ENCODE results near the gene C1D.
"Not testable (repeated sequence)": the region's sequence is repeated elsewhere in the genome, so short reads cannot be mapped to it uniquely, and the experiment has no call there.

C1D gene

DNA sequence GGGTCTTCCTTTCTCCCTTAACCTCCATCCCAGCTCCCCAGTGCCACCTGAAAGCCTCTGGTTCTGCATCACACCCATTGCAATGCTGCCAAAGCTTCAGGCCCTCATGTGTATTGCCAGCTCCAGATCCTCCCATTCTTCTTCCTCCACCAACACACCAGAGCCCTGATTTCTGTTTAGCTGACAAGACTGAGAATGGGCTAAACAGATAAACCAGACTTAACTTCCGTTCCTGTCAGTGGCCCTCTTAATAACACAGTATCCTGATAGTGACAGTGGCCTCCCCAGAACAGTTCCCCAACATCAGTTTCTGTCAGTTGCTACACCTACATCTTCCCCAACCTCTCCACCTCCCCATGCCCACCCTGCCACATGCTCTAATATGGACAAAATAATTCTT lies 31.3 kb upstream of the C1D start:
- H3K4me3 ChIP-seq (ENCODE audit: extremely low read depth, insufficient read depth, low read length, poor library complexity, severe bottlenecking): no peak overlapping the region
- H3K9me3 ChIP-seq (ENCODE audit: control insufficient read depth, low read length): no peaks in the 10 kb centered on the region
- no peak overlapping the region for H3K27ac ChIP-seq (ENCODE audit: low read depth, low read length, severe bottlenecking)
- H3K36me3 ChIP-seq (ENCODE audit: control insufficient read depth, insufficient read depth, low read length): no peaks in the 10 kb centered on the region
- no peaks in the 10 kb centered on the region for H3K4me1 ChIP-seq (ENCODE audit: control insufficient read depth, insufficient read depth, low read length, poor library complexity, severe bottlenecking)
- 100% methylated on average over 1 of the region's 1 CpG; no CpG with 5 or more reads in 1 of the 2 experiments for WGBS, 2 experiments (ENCODE audit: insufficient coverage in 2 of 2)

DNA sequence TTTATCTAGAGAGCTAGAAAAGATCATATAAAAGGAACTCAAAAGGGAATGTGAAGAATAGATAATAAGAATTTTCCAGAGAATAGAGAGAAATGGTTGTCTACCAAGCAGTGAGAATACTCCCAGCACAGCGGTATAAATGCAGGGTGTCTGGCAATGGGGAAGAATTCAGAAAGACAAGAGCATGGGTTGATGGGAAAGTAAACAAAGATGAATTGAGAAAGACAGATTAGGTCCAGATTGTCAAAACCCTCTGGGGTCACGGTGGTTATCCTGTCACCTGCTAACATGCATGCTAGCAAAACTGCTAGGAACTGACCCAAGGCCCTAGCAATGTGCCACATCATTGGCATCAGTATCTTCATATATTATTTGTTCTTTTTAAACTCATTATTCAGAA lies 30.8 kb upstream of the C1D start:
- Histone ChIP-seq H3K4me1 (ENCODE audit: control insufficient read depth, insufficient read depth, low read length, poor library complexity, severe bottlenecking) (no peaks in the 10 kb centered on the region), H3K36me3 (ENCODE audit: control insufficient read depth, insufficient read depth, low read length) (no peaks in the 10 kb centered on the region), H3K4me3 (ENCODE audit: extremely low read depth, insufficient read depth, low read length, poor library complexity, severe bottlenecking) (no peak overlapping the region), H3K9me3 (ENCODE audit: control insufficient read depth, low read length) (no peaks in the 10 kb centered on the region), H3K27ac (ENCODE audit: low read depth, low read length, severe bottlenecking) (no peak overlapping the region)
- 83 to 97% methylated on average over 2 of the region's 2 CpGs for WGBS, 2 experiments (ENCODE audit: insufficient coverage in 2 of 2)

DNA sequence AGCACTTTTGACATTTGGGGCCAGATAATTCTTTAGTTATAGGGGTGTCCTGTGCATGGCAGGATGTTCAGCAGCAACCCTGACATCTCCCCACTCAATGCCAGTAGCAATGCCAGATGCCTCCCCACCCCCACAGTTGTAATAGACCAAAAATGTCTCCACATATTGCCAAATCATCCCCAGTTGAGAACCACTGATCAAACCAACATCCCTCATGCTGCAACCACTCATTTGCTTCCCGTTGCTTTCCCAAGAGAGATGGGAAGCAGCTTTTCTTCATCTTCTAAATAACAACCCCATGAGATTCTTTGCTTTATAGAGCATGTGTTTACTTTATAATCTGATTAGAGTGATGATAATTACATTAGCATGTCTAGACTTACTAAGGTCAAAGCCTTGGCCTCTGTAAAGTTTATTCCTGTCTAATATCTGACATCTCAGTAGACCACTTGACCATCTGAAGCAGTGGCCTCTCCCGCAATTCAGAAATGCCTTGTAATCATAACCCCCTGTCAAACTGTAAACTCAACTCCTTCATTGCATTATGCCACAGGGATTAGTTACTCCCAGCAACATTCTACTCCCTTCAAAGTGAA lies 28.7 kb upstream of the C1D start:
- 80 to 89% methylated on average over 1 to 2 of the region's 2 CpGs for WGBS, 2 experiments (ENCODE audit: insufficient coverage in 2 of 2)
- H3K27ac ChIP-seq (ENCODE audit: low read depth, low read length, severe bottlenecking): no peak overlapping the region
- H3K9me3 ChIP-seq (ENCODE audit: control insufficient read depth, low read length): no peaks in the 10 kb centered on the region
- H3K36me3 ChIP-seq (ENCODE audit: control insufficient read depth, insufficient read depth, low read length): no peaks in the 10 kb centered on the region
- no peaks in the 10 kb centered on the region for H3K4me1 ChIP-seq (ENCODE audit: control insufficient read depth, insufficient read depth, low read length, poor library complexity, severe bottlenecking)
- H3K4me3 ChIP-seq (ENCODE audit: extremely low read depth, insufficient read depth, low read length, poor library complexity, severe bottlenecking): no peak overlapping the region

DNA sequence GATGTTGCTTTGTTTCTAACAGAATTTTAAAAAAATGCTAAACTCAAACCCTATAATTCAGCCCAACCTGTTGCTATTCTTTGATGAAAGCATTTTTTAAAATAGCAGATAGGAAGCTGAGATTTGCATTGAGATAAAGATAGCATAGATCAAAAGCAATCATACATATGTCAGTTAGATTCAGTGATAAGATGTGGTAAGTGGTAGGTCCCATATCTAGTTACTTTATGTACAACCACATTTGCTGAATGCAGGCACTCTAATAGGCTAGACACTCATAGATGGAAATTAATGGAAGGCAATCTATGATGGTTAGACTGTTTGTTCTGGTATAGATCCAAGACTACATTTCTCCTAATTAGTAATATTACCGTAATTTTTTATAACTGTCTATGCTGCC lies 27.2 kb upstream of the C1D start:
- Histone ChIP-seq H3K36me3 (ENCODE audit: control insufficient read depth, insufficient read depth, low read length) (no peaks in the 10 kb centered on the region), H3K4me3 (ENCODE audit: extremely low read depth, insufficient read depth, low read length, poor library complexity, severe bottlenecking) (no peak overlapping the region), H3K27ac (ENCODE audit: low read depth, low read length, severe bottlenecking) (no peak overlapping the region), H3K9me3 (ENCODE audit: control insufficient read depth, low read length) (no peaks in the 10 kb centered on the region), H3K4me1 (ENCODE audit: control insufficient read depth, insufficient read depth, low read length, poor library complexity, severe bottlenecking) (no peaks in the 10 kb centered on the region)
- no CpG with 5 or more reads among the region's 1 CpG for WGBS, 2 experiments (ENCODE audit: insufficient coverage in 2 of 2)

DNA sequence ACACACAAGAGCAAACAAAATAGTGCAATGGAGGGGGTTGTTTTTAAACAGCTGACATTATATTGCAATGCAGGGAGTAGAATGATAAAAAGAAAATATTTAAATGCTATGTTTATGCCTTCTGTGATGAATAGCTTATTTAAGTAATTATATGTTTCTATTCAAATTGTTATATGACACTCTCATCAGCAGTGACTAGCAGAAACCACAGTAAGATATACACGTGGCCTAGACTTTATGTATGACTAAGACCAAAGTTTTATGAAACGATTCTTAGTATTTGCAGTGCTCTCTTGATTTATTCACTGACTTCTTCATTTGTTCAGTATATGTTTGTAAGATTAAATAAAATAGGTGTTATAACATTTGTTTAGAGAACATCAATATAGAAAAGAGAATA lies 26.1 kb upstream of the C1D start:
- H3K4me1 ChIP-seq (ENCODE audit: control insufficient read depth, insufficient read depth, low read length, poor library complexity, severe bottlenecking): no peaks in the 10 kb centered on the region
- no peaks in the 10 kb centered on the region for H3K9me3 ChIP-seq (ENCODE audit: control insufficient read depth, low read length)
- no peaks in the 10 kb centered on the region for H3K36me3 ChIP-seq (ENCODE audit: control insufficient read depth, insufficient read depth, low read length)
- no peak overlapping the region for H3K27ac ChIP-seq (ENCODE audit: low read depth, low read length, severe bottlenecking)
- H3K4me3 ChIP-seq (ENCODE audit: extremely low read depth, insufficient read depth, low read length, poor library complexity, severe bottlenecking): no peak overlapping the region
- WGBS, 2 experiments (ENCODE audit: insufficient coverage in 2 of 2): no CpG with 5 or more reads among the region's 2 CpGs

DNA sequence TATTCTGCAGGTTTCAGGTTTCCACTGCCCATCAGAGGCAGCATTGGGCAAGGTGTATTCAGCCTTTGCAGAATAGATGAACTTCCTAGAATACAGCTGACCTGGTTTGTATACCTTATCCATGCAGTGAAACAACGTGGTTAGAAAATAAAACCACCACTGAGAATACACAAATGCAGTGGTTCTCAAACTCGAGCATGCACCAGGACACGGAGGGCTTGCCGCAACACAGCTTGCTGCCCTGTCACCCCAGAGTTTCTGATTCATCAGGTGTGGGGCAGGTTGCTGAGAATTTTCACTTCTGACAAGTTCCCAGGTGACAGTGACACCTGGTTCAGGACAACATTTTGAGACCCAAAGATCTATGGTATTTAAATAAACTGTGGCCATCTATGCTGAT lies 23.4 kb upstream of the C1D start:
- Histone ChIP-seq H3K9me3 (ENCODE audit: control insufficient read depth, low read length) (no peaks in the 10 kb centered on the region), H3K27ac (ENCODE audit: low read depth, low read length, severe bottlenecking) (no peak overlapping the region), H3K4me1 (ENCODE audit: control insufficient read depth, insufficient read depth, low read length, poor library complexity, severe bottlenecking) (no peaks in the 10 kb centered on the region), H3K4me3 (ENCODE audit: extremely low read depth, insufficient read depth, low read length, poor library complexity, severe bottlenecking) (no peak overlapping the region), H3K36me3 (ENCODE audit: control insufficient read depth, insufficient read depth, low read length) (no peaks in the 10 kb centered on the region)
- WGBS, 2 experiments (ENCODE audit: insufficient coverage in 2 of 2): 81 to 96% methylated on average over 3 to 4 of the region's 4 CpGs

DNA sequence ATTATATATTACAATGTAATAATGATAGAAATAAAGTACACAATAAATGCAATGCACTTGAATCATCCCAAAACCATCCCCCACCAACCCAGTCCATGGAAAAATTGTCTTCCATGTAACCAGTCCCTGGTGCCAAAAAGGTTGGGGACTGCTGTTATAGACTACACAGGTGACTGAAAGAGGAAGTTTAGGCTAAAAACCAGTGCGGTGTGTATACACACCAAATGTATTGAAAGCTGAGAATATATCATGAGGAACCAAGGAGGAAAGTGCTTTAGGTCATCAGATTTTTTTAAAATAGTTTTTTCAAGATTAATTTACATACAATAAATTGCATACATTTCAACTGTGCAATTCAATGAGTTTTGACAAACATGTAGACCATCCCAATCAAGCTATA lies 20.5 kb upstream of the C1D start:
- no peaks in the 10 kb centered on the region for H3K9me3 ChIP-seq (ENCODE audit: control insufficient read depth, low read length)
- WGBS, 2 experiments (ENCODE audit: insufficient coverage in 2 of 2): 100% methylated on average over 1 of the region's 1 CpG; no CpG with 5 or more reads in 1 of the 2 experiments
- no peaks in the 10 kb centered on the region for H3K4me1 ChIP-seq (ENCODE audit: control insufficient read depth, insufficient read depth, low read length, poor library complexity, severe bottlenecking)
- H3K27ac ChIP-seq (ENCODE audit: low read depth, low read length, severe bottlenecking): no peak overlapping the region
- H3K4me3 ChIP-seq (ENCODE audit: extremely low read depth, insufficient read depth, low read length, poor library complexity, severe bottlenecking): no peak overlapping the region
- H3K36me3 ChIP-seq (ENCODE audit: control insufficient read depth, insufficient read depth, low read length): no peaks in the 10 kb centered on the region

DNA sequence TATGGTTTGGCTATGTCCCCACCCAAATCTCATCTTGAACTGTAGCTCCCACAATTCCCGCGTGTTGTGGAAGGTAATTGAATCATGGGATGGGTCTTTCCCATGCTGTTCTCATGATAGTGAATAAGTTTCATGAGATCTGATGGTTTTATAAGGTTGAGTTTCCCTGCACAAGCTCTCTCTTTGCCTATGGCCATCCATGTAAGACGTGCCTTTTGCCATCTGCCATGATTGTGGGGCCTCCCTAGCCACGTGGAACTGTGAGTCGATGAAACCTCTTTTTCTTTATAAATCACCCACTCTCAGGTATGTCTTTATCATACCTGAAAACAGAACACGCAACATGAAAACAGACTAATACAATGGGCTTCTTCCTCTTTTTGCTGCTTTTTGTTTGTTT lies 11.2 kb upstream of the C1D start:
- Histone ChIP-seq H3K4me3 (ENCODE audit: extremely low read depth, insufficient read depth, low read length, poor library complexity, severe bottlenecking) (no peak overlapping the region), H3K4me1 (ENCODE audit: control insufficient read depth, insufficient read depth, low read length, poor library complexity, severe bottlenecking) (no peaks in the 10 kb centered on the region), H3K27ac (ENCODE audit: low read depth, low read length, severe bottlenecking) (no peak overlapping the region), H3K36me3 (ENCODE audit: control insufficient read depth, insufficient read depth, low read length) (no peaks in the 10 kb centered on the region), H3K9me3 (ENCODE audit: control insufficient read depth, low read length) (no peaks in the 10 kb centered on the region)
- whole genome bisulfite sequencing, 2 experiments (ENCODE audit: insufficient coverage in 2 of 2): 74 to 83% methylated on average over 3 of the region's 6 CpGs

DNA sequence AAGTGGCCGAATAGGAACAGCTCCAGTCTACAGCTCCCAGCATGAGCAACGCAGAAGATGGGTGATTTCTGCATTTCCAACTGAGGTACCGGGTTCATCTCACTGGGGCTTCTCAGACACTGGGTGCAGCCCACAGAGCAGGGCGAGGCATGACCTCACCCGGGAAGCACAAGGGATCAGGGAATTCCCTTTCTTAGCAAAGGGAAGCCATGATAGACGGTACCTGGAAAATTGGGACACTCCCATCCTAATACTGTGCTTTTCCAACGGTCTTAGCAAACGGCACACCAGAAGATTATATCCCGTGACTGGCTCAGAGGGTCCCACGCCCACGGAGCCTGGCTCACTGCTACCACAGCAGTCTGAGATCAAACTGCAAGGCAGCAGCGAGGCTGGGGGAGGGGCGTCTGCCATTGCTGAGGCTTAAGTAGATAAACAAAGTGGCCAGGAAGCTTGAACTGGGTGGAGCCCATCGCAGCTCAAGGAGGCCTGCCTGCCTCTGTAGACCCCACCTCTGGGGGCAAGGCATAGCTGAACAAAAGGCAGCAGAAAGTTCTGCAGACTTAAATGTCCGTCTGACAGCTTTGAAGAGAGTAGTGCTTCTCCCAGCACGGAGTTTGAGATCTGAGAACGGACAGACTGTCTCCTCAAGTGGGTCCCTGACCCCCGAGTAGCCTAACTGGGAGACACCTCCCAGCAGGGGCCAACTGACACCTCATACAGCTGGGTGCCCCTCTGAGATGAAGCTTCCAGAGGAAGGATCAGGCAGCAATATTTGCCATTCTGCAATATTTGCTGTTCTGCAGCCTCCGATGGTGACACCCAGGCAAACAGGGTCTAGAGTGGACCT lies 1.2 kb upstream of the C1D start:
- H3K9me3 ChIP-seq (ENCODE audit: control insufficient read depth, low read length); H3K4me1 ChIP-seq (ENCODE audit: control insufficient read depth, insufficient read depth, low read length, poor library complexity, severe bottlenecking); H3K27ac ChIP-seq (ENCODE audit: low read depth, low read length, severe bottlenecking); H3K4me3 ChIP-seq (ENCODE audit: extremely low read depth, insufficient read depth, low read length, poor library complexity, severe bottlenecking); H3K36me3 ChIP-seq (ENCODE audit: control insufficient read depth, insufficient read depth, low read length): not testable (repeated sequence)
- 81 to 87% methylated on average over 14 to 15 of the region's 19 CpGs for WGBS, 2 experiments (ENCODE audit: insufficient coverage in 2 of 2)

DNA sequence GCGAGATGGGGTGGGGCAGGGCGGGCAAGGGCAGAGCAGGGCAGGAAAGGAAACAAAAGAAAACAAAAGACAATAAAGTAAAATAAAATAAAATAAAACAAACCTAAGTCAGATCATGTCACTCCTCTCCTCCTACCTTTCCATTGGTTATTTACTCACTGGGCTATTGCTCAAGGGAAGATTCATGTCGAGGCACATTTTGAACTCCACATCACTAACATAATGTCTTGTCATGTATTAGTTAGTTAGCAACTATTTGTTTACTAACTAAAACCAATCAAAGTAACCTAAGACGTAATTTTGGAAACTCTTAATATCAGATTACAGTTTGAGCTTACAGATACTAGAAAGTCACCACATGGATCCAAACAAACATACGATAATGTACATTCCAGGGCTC lies 2.2 kb downstream of the C1D start:
- no peak overlapping the region for H3K27ac ChIP-seq (ENCODE audit: low read depth, low read length, severe bottlenecking)
- H3K4me1 ChIP-seq (ENCODE audit: control insufficient read depth, insufficient read depth, low read length, poor library complexity, severe bottlenecking): peaks cover 3% of the 10 kb centered on the region
- no peaks in the 10 kb centered on the region for H3K36me3 ChIP-seq (ENCODE audit: control insufficient read depth, insufficient read depth, low read length)
- H3K9me3 ChIP-seq (ENCODE audit: control insufficient read depth, low read length): no peaks in the 10 kb centered on the region
- no peak overlapping the region for H3K4me3 ChIP-seq (ENCODE audit: extremely low read depth, insufficient read depth, low read length, poor library complexity, severe bottlenecking)
- WGBS, 2 experiments (ENCODE audit: insufficient coverage in 2 of 2): 100% methylated on average over 1 of the region's 5 CpGs
